ENCODE measurements around the gene KCNB1. TPM values are rescaled to one million over a fixed set of nuclear protein-coding genes. Genes with fewer than 3 reads are reported as not detected.

The KCNB1 gene
- total RNA-seq, 1 donor from 2014 or later = under 0.01 TPM

DNA sequence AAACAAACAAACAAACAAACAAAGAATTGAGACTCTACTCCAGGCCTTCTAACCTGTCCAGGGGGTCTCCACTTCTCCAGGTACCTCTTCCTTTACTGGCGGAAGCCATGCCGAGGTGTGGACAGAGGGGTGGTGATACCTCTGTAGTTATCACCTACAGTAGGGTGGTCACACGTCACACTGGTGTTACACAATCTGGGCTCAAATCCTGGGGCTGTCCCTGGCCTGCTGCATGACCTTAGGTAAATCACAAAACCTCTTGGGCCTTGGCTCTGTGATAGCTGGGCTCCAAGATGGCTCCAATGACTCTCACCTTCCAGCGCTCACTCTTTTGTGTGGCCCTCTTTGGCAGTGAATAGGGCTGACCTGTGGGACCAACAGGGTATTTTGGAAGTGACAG, 127.8 kb downstream of the KCNB1 start:
- no peak for DNase-seq (ENCODE audit: low read depth in 2 of 2)

DNA sequence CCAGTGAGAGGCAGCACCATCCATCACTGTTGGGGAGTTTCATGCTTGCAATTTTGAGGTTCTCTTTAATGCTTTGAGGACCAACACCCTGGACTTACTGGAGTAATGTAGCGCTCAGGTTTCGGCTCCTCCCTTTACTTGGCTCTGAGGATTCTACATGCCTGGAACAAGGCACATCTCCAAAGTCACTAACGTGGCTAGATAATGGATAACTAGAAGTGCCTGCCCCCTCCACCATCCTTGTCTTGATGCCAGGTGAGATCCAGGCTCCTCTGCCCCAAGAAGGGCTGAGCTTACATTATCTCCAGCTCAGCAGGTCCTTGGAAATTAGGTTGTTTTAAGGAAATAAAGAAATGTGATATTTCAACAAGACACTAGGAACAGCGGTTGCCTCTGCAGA, 129.1 kb downstream of the KCNB1 start:
- DNase-seq (ENCODE audit: low read depth in 2 of 2) = no peak

DNA sequence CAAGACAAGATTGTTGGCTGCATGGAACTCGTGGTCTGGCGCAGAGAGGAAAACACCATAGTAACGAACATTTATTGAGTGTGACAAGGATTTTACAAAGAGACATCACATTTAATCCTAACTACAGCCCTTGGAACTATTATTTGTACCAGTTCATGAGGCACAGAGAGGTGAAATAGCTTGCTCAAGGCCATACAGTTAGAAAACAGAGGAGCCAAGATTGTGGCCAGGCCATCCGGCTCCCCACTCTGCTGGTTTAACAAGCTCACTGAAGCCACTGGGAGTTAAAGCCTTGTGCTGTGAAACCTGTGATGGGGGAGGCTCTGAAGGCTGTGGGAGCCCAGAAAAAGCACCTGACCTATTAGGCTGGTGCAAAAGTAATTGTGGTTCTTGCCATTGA, 129.7 kb downstream of the KCNB1 start:
- DNase-seq (ENCODE audit: low read depth in 2 of 2) = no peak

DNA sequence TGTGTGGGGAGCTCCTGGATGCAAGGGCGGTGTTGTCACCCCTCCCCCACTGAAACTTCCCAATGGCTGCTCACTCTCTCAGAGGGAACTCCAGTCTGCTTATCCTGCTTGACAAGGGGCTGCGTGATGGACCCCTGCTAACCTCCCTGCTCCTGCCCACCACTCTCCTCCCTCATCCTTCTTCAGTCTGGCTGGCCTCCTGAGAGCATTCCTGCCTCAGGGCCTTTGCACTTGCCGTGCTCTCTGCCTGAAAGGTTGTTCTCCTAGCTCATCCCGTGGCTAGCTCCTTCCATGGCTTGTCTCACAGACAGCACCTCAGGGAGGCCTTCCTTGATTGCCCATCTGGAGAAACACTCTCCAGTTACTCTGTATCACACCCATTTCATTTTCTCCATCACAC, 130.7 kb downstream of the KCNB1 start:
- DNase-seq (ENCODE audit: low read depth in 2 of 2) = no peak

DNA sequence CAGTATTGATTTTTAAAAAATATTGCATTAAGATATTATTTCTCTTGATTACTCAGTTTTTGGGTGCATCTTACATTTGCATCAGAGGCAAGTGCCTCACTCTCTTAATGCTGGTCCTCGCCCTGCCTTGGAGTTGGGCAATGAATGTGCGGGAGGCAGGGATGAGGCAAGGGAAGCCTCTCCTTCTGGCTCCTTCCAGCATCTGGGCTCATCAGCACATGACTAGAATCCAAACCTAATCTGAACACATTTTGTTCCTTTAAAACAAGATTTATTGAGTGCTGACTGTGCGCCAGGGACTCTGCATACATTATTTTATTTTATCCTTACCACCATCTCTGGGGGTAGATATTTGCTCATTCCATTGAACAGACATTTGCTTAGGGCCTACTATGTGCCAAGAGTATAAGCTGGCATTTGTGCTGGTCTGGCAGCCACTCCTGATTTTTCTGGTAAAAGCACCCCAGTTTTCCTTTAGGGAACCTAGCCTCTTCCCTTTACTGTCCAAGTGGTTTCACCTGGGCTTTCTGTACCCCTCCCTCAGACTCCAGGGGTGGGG, 132.7 kb downstream of the KCNB1 start:
- no peak for DNase-seq (ENCODE audit: low read depth in 2 of 2)

DNA sequence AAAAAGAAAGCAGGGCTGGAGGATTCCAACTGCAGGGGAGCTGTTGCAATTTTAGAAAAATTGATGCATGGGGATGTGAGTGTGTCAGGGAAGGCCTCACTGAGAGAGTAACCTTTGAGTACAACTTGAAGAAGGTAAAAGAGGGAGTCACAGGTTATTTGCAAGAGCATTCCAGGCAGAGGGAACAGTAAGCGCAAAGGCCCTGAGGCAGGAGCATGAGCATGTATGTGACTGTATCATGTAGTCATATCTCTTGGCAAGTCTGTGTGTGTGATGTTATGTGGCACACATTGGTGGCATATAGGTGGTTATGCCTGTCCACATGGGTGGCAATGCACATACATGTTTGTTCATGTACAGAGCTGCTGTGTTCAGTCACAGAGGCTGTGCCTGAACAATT, 133.4 kb downstream of the KCNB1 start:
- DNase-seq (ENCODE audit: low read depth in 2 of 2) = no peak

DNA sequence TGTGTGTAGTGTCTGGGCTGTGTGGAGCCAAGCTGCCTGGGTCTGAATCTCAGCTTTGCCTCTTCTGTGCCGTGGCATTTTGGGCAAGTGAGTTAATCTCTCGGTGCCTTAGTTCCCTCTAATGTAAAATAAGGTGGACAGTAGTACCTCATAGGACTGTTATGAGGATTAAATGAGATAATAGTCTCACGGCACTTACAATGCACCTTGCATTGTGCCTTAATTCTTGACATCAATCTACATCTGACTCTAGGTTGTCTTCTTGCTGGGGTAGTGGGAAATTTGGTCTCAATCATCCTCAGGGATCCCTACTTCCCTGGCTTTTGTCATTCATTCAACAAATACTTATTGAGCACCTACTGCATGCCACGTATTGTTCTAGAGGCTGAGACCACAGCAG, 133.9 kb downstream of the KCNB1 start:
- no peak for DNase-seq (ENCODE audit: low read depth in 2 of 2)

DNA sequence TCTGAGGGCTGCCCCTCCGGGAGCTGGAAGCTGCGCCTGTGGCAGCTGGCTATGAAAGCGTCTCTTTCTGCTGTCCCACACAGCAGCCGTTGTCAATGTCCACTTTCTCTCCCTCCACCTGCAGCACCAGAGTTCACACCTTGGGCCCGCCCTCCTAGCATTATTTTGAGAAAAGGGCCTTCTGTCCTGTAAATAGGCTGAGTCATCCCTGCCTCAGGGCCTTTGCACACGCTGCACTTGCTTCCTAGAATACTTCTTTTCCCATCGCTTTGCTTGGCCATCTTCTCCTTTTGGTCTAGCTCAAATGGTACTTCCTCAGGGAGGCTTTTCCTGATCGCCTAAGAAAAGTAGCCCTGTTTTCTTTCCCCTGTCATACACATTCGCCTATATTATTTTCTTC, 135.3 kb downstream of the KCNB1 start:
- DNase-seq (ENCODE audit: low read depth in 2 of 2) = no peak

DNA sequence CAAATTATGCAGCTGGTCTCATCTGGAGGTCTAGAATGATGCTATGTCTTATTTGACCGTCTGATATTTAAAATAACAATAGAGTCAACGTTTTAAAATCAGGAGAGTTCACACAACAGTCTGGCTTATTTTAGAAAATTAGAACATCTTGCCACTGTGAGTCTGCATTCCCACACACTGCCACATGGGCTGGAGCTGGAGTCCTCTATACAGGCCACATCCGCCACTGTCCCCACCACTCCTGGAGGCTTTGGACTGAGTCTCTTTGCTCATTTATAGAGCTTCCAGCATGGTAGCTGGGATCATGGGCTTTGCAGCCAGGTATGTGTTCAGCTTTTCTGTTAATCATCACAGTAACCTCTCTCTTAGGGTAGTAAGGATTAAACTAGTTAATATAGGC, 135.8 kb downstream of the KCNB1 start:
- DNase-seq (ENCODE audit: low read depth in 2 of 2) = no peak

DNA sequence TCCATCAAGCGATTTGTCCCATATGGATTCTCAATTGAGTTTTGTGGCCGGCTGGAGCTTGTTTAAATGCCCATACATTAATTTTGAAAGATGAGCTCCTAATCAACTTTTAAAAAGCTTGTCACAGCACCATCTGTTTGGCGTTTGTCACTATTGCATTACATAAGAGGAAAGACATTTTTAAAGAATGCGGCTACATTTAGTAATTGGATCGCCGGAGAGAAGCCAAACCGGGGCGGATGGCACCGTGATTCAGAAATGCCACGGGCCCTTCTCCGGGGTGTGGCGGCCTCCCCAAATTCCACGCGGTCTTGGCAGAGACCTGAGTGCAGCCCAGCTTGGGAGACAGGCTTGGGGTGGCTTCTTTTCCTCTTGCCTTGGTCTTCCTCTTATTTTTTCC, 136.9 kb downstream of the KCNB1 start:
- peak; percentile 25 to 38 for DNase-seq (ENCODE audit: low read depth in 2 of 2)

DNA sequence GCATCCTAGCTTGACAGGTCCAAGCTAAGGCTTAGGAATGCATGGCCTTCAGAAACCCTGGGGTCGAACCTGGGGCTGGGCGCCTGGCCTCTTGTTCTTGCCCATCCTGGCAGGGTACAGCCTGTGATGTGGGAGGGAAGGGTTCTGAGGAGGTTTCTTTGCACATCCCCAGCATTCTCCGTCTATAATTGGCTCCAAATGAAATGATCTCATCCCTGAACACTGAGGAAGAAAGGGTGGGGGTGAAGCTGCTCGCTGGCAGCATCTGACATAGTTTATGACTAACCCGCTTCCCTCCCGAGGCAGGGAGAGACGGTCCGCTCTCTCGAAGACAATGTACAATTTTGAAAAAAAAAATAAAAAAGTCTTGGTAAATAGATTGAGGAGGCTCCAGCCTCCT, 137.5 kb downstream of the KCNB1 start:
- peak; percentile 31 to 93 for DNase-seq (ENCODE audit: low read depth in 2 of 2)

DNA sequence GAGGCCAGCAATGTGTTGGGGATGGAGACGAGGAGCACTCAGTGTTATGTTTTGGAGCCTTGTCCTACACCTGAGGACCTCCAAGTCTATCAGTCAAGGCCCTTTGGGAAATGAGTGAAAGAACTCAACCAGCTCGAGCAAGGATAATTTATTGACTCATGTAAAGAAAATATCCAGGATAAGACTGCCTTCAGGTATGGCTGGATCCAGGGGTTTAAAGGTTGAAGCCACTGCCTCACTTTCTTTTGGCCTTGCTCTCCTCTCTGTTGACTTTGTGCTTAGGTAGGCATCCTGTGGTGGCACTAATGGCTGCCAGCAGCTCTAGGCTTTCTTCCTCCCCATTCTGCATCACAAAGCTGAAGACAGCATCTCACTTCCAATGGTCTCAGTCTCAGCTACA, 138.3 kb downstream of the KCNB1 start:
- no peak for DNase-seq (ENCODE audit: low read depth in 2 of 2)

DNA sequence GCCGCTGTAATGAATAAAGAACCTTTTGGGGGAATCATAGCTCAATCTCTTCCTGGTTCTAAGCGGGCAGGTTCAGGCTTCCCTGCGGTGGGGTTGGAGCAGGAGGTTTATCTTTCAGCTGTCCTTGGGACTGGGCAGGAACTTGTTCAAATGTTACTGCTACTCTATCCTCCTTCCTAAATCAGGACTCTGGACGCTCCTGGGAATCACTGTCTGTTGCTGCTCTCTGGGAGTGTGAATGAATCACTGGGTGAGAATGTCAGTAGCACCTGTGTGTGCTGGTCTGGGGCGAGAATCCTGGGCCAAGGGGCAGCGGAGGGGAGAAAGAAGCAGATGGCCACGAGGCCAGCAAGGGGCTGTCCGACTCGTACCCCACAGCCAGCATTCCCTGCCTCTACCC, 139.2 kb downstream of the KCNB1 start:
- DNase-seq (ENCODE audit: low read depth in 2 of 2) = no peak

DNA sequence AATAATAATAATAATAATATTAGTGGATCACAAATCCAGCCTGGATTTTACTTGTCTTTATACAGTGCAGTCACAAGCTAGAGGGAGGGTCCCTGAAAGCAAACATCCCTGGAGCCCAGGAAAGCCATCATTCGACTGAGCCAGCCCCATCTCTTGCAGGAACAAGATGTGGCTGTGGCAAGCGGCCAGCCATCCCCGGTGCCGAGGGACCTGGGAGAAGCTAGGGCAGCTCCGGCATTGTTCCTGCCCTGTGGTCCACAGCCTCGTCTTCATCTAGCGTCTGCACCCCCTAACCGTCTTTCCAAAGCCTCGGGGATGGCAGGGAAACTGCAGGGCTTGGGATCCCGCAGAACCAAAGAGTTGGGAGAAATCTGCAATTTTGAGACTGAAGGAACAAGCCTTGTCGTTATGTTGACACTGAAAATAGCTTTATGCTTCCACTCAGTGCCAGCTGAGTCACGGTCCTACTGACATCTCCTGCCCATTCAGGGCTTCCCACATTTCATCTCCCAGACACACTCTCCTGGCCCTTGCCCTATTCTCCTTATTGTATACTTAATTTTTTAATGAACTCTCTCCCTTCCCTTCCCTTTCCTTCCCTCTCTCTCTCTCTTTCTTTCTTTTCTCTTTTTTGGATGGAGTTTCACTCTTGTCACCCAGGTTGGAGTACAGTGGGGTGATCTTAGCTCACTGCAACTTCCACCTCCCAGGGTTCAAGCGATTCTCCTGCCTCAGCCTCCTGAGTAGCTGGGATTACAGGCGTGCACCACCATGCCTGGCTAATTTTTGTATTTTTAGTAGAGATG, 142.1 kb downstream of the KCNB1 start:
- no peak for DNase-seq (ENCODE audit: low read depth in 2 of 2)

DNA sequence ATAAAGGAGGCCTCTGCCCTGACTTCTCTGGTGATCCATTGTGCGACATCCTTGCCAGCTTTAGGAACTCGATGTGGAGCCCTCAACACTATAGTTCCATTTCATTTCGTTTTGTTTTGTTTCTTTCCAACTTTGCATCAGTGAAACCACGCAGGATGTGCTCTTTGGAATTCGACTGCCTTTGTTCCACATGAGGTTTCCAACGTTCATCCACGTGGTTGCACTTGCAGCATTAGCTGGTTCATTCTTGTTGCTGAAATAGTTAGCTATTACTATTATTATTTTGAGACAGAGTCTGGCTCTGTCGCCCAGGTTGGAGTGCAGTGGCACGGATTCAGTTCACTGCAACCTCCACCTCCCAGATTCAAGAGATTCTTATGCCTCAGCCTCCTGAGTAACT, 143.3 kb downstream of the KCNB1 start:
- no peak for DNase-seq (ENCODE audit: low read depth in 2 of 2)

DNA sequence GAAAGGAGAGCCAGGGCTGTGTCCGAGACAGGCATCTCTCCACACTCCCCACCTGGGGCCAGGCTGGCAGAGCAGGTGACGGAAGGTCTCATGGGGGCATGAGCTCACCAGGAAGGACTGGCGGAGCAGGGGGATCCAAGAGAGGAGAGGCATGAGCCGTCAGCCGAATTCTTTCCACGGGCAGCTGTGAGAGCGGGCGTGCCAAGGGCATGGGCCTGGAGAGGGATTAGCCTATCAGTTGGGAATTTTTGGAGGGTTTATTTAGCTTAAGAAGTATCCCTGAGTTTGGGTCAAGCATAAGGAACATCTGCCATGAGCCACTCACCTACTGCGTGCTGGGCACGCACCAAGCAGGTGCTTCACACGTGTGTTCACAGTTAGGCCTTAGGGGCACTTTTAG, 144.4 kb downstream of the KCNB1 start:
- no peak for DNase-seq (ENCODE audit: low read depth in 2 of 2)

DNA sequence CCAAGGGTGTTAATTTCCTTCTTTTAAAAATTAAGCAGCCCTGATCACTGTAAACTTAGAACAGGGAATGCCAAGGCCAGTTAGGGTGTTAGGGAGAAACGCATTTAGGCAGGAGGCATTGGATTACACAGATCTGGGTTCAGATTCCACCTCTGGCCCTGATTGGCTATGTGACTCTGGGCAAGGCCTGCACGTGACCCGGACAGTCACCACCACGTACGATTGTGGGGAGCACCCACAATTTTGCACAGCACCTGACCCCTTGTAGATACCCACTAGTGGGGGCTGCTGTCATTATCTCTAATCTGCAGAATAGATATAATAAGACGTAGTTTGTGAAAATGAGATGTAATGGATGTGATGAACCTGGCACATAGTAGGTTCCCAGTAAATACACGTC, 145.1 kb downstream of the KCNB1 start:
- no peak for DNase-seq (ENCODE audit: low read depth in 2 of 2)

DNA sequence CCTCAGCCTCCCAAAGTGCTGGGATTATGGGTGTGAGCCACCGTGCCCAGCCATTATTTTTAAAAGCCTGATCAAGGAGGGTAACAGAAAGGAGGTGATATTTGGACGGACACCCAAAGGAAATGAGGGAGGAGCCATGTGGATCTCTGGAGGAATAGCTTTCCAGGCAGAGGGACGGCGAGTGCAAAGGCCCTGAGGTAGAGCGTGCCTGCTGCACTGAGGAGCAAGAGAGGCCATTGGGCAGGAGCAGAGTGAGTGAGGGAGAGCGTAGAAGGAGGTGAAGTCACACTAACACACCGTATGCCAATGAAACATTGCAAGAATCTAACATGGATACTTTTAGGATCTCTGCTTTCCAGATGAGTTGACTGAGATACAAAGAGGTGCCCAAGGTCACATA, 145.7 kb downstream of the KCNB1 start:
- no peak for DNase-seq (ENCODE audit: low read depth in 2 of 2)

DNA sequence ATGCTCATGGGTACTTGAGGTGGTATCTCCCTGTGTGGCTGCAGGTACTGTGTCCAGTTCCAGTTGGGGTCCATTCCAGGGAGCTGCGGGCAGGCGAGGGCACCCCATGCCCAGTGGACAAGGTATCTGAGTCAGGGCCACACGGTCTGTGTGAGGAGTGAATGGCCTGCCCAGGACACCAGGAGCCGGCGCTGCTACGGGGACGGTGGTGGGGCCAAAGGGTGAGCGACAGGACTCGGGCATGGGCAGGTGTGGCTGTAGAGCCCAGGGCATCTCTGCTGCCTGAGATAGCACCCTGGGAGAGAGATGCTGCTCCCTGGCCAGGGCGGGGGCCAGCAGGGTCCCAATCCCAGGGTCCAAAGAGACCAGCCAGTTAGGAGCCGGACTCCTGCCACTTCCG, 147.0 kb downstream of the KCNB1 start:
- no peak for DNase-seq (ENCODE audit: low read depth in 2 of 2)

DNA sequence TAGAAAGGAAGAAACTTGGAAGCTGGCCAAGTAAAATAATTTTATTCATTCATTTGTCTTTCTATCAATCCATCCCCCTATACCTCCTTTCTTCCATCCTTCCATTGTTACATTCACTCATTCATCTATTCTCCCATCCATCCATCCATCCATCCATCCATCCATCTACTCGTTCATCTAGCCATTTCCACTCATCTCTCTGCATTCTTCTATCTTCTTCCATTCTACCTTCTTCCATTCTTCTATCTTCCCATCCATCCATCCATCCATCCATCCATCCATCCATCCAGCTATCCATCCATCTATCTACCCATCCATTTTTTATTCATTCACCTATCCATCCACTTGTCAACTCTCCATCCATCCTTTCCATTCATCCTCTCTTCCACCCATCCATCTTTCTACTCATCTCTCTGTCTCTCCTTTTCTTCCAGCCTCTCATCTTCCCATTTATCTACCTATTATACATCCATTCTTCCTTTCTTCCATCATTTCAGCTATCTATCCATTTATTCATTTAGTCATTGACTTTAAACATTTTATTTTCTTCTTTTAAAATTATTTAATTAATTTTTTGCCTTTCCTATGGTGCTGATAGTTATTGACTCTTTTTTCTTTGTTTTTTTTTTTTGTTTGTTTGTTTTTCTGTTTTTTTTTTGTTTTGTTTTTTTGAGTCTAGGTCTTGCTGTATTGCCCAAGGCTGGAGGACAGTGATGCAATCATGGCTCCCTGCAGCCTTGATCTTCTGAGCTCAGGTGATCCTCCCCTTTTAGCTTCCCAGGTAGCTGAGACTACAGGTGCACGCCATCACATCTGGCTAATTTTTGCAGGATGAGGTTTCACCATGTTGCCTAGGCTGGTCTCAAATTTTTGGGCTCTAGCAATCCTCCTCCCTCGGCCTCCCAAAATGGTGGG, 151.5 kb downstream of the KCNB1 start:
- no peak for DNase-seq (ENCODE audit: low read depth in 2 of 2)

DNA sequence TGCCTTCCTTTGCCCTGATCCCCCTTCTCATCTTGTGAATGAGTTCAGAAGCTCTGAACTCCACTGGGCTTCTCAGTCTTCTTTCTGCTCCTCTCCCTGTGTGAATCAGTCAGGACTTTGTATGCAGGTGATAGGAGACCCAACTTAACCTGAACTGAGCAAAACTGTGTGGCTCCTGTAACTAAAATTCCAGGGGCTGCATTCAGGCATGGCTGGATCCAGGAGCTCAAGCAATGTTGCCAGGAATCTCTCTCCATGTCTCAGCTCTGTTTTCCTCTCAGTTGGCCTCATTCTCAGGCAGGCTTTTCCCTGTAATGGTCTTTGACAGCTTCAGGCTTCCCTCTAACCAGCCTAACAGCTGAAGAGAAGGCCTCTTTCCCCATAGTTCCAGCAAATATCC, 153.7 kb downstream of the KCNB1 start:
- DNase-seq (ENCODE audit: low read depth in 2 of 2) = no peak

DNA sequence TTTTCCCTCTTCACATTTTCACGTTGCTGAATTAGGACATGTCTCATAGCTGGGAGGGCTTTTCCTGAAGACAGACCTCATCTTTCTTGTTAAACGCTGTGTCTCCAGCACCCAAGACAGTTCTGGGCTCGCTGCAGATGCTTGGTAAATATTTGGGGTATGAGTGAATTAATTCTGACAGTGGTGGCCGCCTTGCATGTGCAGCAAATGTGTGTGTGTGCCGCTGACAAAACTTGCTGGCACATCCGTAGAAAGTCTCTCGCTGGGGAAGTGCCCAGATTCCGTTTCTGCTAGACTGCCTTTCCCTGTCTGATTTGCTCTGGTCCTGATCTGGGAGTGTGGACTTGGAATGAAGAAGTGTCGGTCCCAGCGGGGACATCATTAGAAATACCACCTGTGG, 156.4 kb downstream of the KCNB1 start:
- no peak for DNase-seq (ENCODE audit: low read depth in 2 of 2)

DNA sequence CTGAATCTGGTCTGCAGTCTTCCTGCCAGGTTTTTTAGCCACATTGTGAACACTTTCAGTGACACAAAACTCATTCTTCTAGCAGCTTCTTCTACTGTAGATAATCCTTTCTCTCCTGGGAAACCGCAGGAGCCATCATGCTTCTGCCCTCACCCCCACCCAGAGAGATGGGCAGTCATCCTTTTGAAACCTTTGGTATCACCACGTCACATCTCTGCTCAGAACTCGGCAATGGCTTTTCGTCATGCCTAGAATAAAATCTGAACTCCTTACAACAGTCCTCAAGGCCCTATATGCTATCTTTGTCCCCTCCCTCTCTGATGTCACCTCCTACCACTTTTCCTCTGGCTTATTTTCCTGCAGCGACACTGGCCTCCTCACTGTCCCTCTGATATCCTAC, 158.2 kb downstream of the KCNB1 start:
- no peak for DNase-seq (ENCODE audit: low read depth in 2 of 2)

Measured in lung microvascular endothelial cell (primary cell).